HG03064 (cell line): ENCODE measurements around the gene CEP128.

Experiments
- ATAC-seq: cut with Tn5 transposase; IDR thresholded peaks from one replicate; pipeline ENCODE4 v1.9.1; 2021; ENCODE audit warnings: low read depth; ENCODE audit not compliant: unreplicated experiment

The CEP128 gene

DNA sequence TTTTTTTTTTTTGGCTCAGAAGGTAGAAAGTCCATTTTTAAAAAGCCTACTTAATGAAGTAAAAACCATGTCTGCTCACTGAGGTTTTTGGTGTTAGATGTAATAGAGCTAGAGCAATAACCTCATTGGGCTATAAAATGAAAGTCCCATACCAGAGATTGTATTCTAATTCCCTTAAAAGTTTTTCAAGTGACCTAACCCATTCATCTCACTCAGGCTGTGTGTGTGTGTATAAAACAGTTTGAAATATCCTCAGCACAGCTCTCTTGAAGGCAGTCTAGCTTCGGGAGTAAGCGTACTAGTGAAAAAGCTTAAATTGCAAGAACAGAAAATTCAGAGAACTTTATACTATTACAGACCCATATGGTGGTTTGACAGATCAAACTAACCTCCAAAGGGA, 313.8 kb downstream of the CEP128 start:
- ATAC-seq = no peak

DNA sequence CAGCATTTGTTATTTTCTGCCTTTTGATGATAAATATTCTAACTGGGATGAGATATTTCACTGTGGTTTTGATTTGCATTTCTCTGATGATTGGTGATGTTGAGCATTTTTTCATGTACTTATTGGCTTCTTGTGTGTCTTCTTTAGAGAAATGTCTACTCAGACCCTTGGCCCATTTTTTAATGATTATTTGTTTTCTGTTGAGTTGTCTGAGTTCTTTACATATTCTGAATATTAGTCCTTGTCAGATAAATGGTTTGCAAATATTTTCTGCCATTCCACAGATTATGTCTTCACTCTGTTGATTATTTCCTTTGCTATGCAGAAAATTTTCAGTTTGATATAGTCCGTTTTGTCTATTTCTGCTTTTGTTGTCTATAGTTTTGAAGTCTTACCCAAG, 317.0 kb downstream of the CEP128 start:
- no peak for ATAC-seq

GRCh38 chr14:80621701-80622100, 319.8 kb downstream of the CEP128 start:
- ATAC-seq = no peak

DNA sequence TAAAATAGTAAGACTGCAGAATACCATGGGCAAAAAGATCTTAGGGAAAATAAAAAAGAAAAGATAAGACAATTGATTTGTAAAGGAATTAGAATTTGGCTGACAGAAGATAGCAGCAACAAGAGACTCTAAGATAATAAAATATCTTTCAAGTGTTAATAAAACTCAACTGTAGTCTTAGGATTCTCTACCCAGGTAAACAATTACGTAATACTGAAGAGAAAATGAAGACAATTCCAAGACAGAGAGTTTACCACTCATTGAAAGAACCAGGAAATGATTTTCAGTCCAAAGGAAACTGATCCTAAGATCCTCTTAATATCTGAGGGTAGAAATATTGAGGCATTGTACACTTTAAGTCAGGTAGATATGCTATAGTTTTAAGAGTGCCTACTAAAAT, 321.1 kb downstream of the CEP128 start:
- no peak for ATAC-seq

- ATAC-seq = no peak
Measured at GRCh38 chr14:80618751-80619329, 322.7 kb downstream of the CEP128 start.

DNA sequence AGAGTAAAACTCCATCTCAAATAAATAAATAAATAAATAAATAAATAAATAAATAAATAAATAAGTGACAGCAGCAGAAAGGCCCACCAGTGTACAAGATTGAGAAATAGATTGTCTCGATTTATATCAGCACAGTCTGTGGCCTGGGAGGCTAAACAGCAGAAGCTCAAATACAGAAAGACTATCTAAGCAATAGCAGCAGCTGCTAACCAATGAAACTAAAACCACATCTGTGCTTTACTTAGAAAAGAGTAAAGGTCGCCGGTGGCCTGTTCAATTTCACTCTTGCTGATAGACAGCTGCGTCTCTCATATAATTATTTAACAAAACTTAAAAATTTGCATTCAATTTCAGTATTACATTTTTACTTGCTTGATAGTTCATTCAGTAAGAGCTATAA, 325.7 kb downstream of the CEP128 start:
- no peak for ATAC-seq

- ATAC-seq = no peak
Measured at GRCh38 chr14:80609055-80609454, 332.5 kb downstream of the CEP128 start.

DNA sequence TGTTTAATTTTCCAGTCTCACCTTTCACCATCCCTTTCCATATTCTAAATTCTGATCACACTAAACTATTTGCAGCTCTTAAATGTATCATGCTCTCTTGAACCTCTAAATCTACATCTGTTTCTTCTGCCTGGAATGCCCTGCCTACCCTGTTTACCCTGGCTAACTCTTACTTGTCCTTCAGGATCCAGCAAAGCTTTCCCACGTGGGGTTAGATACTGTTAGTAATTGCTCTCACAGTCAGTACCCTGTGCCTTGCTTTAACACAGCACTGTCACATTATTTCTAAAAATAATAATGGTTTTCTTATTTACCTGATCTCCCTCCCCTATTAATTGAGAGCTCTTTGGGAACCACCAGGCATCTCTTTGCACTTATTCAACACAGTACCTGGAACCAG, 333.0 kb downstream of the CEP128 start:
- ATAC-seq = no peak

DNA sequence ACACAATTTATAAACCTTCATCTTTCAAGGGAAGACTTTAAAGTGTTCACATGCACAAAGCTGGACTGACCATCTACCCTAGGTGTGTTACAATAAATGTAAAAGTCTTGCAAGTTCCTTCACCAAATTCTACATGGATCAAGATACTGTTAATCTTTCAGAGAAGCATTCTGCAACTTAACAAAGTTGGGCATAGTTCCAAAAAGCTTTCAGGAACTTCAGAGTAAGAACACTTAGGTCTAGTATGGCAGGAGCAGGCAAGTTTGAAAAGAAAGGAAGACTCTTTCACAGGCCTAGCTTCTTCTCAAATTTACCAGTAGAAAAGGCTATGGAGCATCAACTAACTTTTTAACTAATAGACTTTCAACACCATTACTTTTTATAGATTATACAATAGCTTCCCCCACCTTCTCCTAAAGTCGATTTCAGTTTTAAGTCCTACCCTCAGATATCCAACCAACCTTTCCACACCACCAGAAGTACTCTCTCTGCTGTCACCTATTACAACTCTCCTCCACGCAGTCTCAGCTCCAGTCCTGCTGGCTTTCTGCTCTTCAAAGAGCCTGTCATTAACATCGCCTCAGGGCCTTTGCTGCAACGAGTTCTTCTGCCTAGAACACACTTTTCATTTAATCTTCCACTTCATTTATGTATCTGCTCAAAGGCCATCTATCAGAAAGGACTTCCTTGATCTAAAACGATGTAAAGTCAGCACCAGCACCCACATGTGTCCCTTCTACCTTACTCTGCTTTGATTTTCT, 333.9 kb downstream of the CEP128 start:
- no peak for ATAC-seq

GRCh38 chr14:80606347-80606772, 335.2 kb downstream of the CEP128 start:
- ATAC-seq = no peak

- no peak for ATAC-seq
Measured at GRCh38 chr14:80605536-80605935, 336.0 kb downstream of the CEP128 start.

- no peak for ATAC-seq
Measured at GRCh38 chr14:80602946-80603345, 338.6 kb downstream of the CEP128 start.

- peak; percentile 95 for ATAC-seq
Measured at GRCh38 chr14:80587096-80587724, 354.3 kb downstream of the CEP128 start.

GRCh38 chr14:80586131-80586530, 355.4 kb downstream of the CEP128 start:
- ATAC-seq = no peak

DNA sequence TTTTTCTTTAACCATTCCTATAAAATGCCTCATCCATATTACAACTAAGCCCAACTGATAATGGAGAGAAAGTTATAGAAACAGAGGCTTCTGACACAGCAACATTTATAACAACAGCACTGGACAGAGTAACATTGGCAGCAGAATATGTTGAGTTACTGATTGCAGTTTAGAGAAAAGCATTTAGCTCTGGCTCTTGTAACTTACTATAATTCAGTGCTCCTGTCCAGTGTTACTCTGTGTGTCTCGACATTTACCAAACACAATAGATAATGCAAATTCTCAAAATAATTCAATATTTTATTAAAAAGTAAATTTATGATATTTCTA, 356.1 kb downstream of the CEP128 start:
- ATAC-seq = no peak

DNA sequence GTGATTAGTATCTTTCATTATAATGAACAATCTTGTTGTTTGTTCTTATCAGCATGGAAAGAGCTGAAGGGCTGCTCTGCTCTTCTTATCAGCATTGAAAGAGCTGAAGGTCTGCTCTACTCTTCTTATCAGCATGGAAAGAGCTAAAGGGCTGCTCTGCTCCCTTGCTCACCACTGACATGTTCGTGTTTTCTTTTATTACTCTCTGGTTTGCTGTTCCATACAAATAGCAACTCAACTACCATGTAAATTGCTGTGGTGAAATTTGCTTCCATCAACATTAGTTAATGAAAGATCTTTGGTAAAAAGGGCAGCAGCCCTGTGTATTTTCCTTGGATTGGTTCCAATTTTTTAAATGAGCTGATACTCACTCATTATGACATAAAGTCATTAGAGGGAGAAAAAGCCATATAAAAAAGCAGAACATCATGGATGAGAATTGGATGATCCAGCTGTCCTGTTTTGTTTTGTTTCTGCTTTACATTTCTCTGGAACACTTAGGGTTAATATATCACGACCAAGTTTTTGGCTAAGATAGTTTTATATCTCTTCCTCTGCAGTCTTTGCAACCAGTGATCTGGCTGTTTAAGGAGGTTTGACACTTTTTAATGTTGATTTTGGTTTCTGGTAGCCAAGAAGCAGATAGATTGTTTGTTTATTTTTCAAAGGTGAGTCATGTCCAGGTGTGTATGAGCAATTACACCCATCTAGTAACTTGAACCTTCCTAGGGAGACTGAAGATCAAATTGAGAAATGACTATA, 356.6 kb downstream of the CEP128 start:
- no peak for ATAC-seq

DNA sequence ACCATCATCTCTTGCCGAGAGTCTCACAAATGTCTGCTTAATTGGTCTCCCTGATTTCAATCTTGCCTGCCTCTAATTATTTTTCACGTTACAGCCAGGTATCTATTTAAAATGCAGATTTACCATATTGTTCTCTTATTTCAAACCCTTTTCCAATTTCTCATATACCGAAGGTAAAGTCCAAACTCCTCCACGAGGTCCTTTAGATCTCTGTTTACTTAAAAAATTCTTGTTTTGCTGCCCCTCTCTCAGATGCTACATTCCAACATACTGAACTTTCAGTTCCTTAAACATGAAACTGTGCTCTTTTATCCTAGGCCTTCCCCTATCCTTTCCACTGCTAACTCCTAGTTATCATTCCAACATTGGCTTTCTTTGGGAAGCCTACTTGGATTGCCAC, 363.9 kb downstream of the CEP128 start:
- no peak for ATAC-seq

DNA sequence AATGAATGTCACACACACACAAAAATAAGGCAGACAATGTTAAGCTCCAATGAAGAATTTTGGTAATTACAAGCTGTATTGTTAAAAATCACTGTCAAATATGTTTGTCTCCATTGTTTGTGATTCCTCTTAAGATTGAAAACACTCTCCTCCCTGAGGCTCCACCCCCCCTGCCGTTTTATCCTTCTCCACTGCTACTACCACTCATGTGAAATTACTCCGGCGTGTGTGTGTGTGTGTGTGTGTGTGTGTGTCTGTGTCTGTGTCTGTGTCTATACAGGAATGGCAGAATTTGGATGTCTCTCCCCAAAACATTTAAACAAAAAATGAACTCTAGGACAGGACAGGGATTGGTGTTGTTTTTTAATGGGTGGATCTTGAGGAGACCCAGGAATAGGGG, 365.1 kb downstream of the CEP128 start:
- no peak for ATAC-seq

DNA sequence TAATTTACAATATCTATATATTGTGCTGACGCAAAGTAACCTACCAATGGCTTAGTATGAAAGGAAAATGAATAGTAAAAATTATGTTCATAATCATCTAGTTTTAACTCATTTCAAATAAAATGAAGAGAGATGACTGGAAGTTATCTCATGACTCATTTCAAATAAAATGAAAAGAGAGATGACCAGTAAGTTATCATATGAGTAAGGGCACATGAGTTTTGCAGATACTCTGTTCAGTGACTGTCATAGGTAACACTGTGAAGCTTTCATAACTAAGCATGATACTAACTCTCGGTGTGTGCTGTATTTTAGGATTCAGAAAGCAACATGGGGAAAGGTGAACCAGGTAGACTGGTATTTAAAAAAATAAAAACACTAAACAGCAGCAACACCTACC, 365.8 kb downstream of the CEP128 start:
- no peak for ATAC-seq

DNA sequence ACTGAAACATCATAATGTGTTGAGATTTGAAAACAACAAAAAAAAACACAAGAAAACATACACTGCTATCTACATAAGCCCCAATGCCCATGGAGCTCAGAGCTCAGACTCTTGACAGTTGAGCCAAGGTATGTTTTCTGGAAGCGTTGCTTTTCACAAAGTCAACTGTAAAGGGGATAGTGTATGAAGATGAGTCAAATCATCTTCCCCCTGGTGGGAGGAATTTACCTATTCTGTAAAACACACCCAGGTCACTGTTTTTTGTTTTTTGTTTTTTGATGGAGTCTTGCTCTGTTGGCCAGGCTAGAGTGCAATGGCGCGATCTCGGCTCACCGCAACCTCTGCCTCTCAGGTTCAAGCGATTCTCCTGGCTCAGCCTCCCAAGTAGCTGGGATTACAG, 368.9 kb downstream of the CEP128 start:
- ATAC-seq = no peak

DNA sequence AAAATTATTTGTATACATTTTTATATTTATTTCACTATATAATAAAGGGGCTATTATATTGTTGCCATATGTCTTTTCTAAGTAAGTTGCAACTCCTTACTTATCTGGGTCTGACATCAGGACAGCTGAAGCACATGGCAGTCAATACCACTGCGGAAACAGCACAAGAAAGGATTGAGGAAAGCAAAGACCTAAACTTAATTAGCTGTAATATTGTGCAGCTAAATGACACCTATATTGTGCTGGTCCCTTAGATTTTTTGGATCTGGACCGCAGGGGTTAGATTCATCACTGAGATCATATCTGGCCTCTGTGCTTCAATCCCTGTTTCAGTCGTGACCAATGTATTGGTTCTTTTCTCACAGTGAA, 370.6 kb downstream of the CEP128 start:
- no peak for ATAC-seq
